Stimulated activated CD8-positive, alpha-beta memory T cell treated with anti-CD3 and anti-CD28 coated beads, Interleukin-2, amount 100 ng/mL, for 48 hours (primary cell): Measurements from ENCODE around the gene PIGX.

ENCODE experiments used
- DNase-seq, 2 donors: peaks; one replicate each; pipeline ENCODE4 v3.0.0-alpha.2; 2020; ENCODE audit warnings: low read depth in 2 of 2

PIGX gene

GRCh38 chr3:196757876-196758739 is 45.9 kb downstream of the PIGX start:
- no peak for DNase-seq

- no peak for DNase-seq
Observed at GRCh38 chr3:196763179-196763578, 51.0 kb downstream of the PIGX start.

- no peak for DNase-seq
Observed at GRCh38 chr3:196765454-196765853, 53.3 kb downstream of the PIGX start.

GRCh38 chr3:196771067-196771466 is 58.9 kb downstream of the PIGX start:
- no peak for DNase-seq

GRCh38 chr3:196772102-196772501 is 59.9 kb downstream of the PIGX start:
- DNase-seq, result no peak

- no peak for DNase-seq
Observed at GRCh38 chr3:196772897-196773296, 60.7 kb downstream of the PIGX start.

- no peak for DNase-seq
Observed at GRCh38 chr3:196774191-196774820, 62.1 kb downstream of the PIGX start.

- no peak for DNase-seq
Observed at GRCh38 chr3:196774848-196775422, 62.8 kb downstream of the PIGX start.

- DNase-seq, result no peak
Observed at GRCh38 chr3:196775938-196776337, 63.8 kb downstream of the PIGX start.

- no peak for DNase-seq
Observed at GRCh38 chr3:196777836-196778235, 65.7 kb downstream of the PIGX start.

GRCh38 chr3:196778755-196779154 is 66.6 kb downstream of the PIGX start:
- no peak for DNase-seq

GRCh38 chr3:196782511-196782910 is 70.3 kb downstream of the PIGX start:
- DNase-seq, result no peak
